SK-MEL-5 (cell line): ENCODE results near the gene USP5. TPM values are rescaled to one million over a fixed set of nuclear protein-coding genes. Genes with fewer than 3 reads are reported as not detected.
"Not testable (repeated sequence)": the region's sequence is repeated elsewhere in the genome, so short reads cannot be mapped to it uniquely, and the experiment has no call there.

Experiments
- DNase-seq: peaks from one replicate; pipeline ENCODE4 v3.0.0-alpha.2; 2016; ENCODE audit warnings: low read depth, low spot score
- in situ Hi-C: cut with HindIII; loops from 2 replicates; pipeline ENCODE4 v1.10.0; 2016; ENCODE audit warnings: low sequenced_read_pairs, high pct_unique_total_duplicates, low pct_unique_long_range_greater_than_20kb
- total RNA-seq: library from RNA; depleted of rRNA; stranded (reverse); fragments of >200 nt; shearing (Covaris generic); gene quantifications from 2 replicates; pipeline ENCODE4 v1.2.3, GENCODE V29; 2014

USP5 gene
- total RNA-seq, 1 experiment from 2014 or later = 92.6 TPM

GRCh38 chr12:6869049-6870021 lies 17.4 kb downstream of the USP5 start:
- in situ Hi-C loops = no loop called here
- peak; percentile 82 for DNase-seq

- DNase-seq, in situ Hi-C loops: not testable (repeated sequence)
These were observed 18.4 kb downstream of the USP5 start for GRCh38 chr12:6870304-6870703.

GRCh38 chr12:6871052-6871957 lies 19.4 kb downstream of the USP5 start:
- peak; percentile 62 for DNase-seq
- in situ Hi-C loops = no loop called here

- in situ Hi-C loops = no loop called here
- peak; percentile 77 for DNase-seq
These were observed 20.4 kb downstream of the USP5 start for GRCh38 chr12:6872073-6873048.

GRCh38 chr12:6873094-6874014 lies 21.4 kb downstream of the USP5 start, which contains the start of gene SPSB2:
Gene SPSB2, minus strand, starts transcription at chr12:6873303. Its CDS starts 402 bp downstream, at chr12:6872901.
- in situ Hi-C loops = no loop called here
- DNase-seq = peak; percentile 94

- DNase-seq, in situ Hi-C loops: not testable (repeated sequence)
These were observed 22.0 kb downstream of the USP5 start for GRCh38 chr12:6874015-6874368.

GRCh38 chr12:6879824-6880223 lies 27.9 kb downstream of the USP5 start:
- in situ Hi-C loops, DNase-seq: not testable (repeated sequence)

- in situ Hi-C loops = no loop called here
- no peak for DNase-seq
These were observed 31.3 kb downstream of the USP5 start for GRCh38 chr12:6883252-6883651.

GRCh38 chr12:6883683-6884082 lies 31.7 kb downstream of the USP5 start:
- no peak for DNase-seq
- in situ Hi-C loops = no loop called here

GRCh38 chr12:6884539-6884938 lies 32.6 kb downstream of the USP5 start:
- in situ Hi-C loops = no loop called here
- no peak for DNase-seq

- in situ Hi-C loops, DNase-seq: not testable (repeated sequence)
These were observed 34.5 kb downstream of the USP5 start for GRCh38 chr12:6886206-6886999.

- in situ Hi-C loops = no loop called here
These were observed 35.5 kb downstream of the USP5 start for GRCh38 chr12:6887460-6887859.

GRCh38 chr12:6888360-6888759 lies 36.4 kb downstream of the USP5 start:
- in situ Hi-C loops = no loop called here
- DNase-seq = no peak

More at GRCh38 chr12:6887460-6887859, 35.5 kb downstream of the USP5 start:
- DNase-seq = no peak

- DNase-seq, in situ Hi-C loops: not testable (repeated sequence)
These were observed 36.8 kb downstream of the USP5 start for GRCh38 chr12:6888794-6889193.

- in situ Hi-C loops, DNase-seq: not testable (repeated sequence)
These were observed 38.0 kb downstream of the USP5 start for GRCh38 chr12:6889775-6890573.
